Activated naive CD8-positive, alpha-beta T cell treated with anti-CD3 and anti-CD28 coated beads, Interleukin-2, amount 50 U/mL, for 16 hours (primary cell): ENCODE results near the gene PRR16.
"Not testable (repeated sequence)": the region's sequence is repeated elsewhere in the genome, so short reads cannot be mapped to it uniquely, and the experiment has no call there.

Experiments
- DNase-seq: peaks from one replicate; pipeline ENCODE4 v3.0.0-alpha.2; 2020; ENCODE audit warnings: low read depth, low spot score

PRR16 gene

DNA sequence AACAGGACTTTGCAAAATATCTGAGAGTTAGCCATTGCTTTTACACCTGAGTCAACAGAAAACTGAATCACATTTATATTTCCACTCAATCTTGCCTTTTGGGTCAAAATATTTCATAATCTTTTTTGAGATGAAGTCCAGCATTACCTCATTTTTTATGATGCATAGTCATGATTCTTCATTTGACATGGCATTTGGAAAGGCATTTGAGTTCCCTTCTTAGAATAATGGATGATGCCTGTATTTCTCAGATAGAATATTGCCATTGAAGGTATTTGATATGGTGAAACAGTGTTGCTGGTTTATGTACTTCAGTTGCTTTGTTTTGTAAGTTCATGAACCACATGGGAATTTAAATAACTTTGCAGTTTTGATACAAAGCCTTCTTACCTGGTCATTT is 180.4 kb downstream of the PRR16 start:
- DNase-seq: no peak

- no peak for DNase-seq
These were observed 191.8 kb downstream of the PRR16 start for GRCh38 chr5:120655828-120656435.

- no peak for DNase-seq
These were observed 193.0 kb downstream of the PRR16 start for GRCh38 chr5:120657104-120657503.

GRCh38 chr5:120677481-120677880 is 213.4 kb downstream of the PRR16 start:
- DNase-seq: no peak

- DNase-seq: no peak
These were observed 214.2 kb downstream of the PRR16 start for GRCh38 chr5:120678279-120678678.

DNA sequence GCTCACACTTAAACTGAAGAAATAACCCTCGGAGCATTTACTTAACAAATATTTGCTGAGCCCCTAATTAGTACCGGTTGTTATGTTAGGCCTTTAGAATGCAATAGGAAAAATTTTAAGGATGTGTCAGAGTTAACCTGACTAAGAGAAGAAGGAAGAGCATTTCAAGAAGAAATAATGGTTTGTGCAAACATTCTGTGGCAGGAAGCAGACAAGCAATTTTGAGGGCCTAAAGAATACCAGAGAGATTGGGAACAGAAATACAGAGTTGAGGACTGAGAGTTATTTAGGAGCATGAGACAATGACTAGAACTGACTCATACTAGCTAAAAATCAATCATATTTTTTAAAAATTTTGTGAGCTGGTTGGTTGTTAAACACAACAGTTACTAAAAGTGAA is 218.8 kb downstream of the PRR16 start:
- DNase-seq: no peak

DNA sequence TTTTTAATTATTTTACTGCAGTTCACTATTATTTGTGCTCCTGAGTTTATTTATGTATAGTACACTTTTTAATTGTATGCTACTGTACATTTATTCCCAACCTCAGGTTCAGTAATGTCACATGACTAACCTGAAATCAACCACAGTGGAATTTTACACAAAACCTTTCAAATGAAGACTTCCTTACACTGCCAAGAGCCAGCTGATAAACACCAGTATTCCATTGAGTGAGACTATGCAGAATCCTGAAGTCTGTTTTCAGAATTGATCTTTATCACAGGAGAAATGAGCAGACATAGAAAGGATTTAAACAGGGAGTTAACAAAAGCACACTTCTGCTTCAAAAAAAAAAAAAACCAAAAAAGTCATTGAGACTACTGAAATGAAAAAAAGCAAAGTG is 219.5 kb downstream of the PRR16 start:
- no peak for DNase-seq

GRCh38 chr5:120684213-120684612 is 220.1 kb downstream of the PRR16 start:
- DNase-seq: no peak

- no peak for DNase-seq
These were observed 220.8 kb downstream of the PRR16 start for GRCh38 chr5:120684749-120685415.

DNA sequence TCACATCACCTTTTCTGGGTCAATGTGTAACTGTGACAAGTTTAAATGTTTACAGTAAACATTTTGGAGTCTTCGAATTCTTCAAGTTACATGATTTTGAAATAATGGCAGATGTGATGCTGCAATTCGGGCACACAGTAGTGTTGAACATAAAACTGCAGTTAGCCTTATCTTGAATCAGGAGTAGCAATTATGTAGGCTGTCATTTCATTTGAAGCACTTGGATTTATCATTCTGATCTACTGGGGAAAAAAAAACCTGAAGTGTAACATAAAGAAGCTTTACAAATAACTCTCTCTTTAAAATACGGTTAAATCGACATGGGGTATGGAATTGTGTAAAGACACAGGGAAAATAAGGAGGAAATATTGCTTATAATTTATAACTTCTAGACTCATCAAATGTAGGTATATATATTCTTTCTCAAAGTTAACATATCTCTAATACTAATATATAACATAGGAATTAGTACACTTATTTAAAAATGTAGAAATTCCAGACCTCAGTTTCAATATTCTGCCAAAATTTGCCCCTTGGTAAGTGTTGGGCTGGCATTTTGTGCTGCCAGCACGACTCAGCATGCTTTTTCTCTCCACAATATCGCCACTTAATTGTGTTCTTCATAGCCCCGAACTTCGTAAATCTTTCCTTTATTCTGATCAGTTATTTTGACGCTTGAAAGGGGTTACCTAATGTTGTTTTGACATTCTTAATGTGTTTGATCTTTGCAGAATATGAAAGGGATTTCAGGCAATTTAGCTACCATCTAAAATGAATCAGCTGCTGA is 226.7 kb downstream of the PRR16 start:
- DNase-seq: no peak

- DNase-seq: no peak
These were observed 228.2 kb downstream of the PRR16 start for GRCh38 chr5:120692325-120692724.

DNA sequence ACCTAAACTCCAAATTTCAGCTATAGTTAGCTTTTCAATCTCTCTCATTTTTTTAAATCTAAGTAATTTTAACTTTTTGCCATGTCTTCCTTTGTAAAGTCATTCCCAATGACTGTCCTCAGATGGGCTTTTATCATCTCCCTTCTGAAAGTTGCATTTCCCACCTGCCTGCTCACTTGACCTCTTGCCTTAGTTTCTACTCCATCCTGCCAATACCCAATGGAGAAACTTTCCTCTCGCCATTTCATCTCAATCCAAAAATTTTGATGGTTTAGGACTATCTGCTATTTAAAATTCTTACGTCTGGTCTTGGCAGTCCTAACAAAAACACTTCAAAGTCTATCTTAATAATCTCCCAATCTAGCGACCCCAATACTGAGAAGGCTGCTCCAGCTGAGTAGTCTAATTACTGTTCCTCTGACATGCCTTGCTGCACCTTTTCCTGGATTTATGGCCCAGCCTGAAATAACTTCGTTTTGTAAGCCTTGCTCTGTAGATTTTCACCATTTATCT is 231.3 kb downstream of the PRR16 start:
- no peak for DNase-seq

DNA sequence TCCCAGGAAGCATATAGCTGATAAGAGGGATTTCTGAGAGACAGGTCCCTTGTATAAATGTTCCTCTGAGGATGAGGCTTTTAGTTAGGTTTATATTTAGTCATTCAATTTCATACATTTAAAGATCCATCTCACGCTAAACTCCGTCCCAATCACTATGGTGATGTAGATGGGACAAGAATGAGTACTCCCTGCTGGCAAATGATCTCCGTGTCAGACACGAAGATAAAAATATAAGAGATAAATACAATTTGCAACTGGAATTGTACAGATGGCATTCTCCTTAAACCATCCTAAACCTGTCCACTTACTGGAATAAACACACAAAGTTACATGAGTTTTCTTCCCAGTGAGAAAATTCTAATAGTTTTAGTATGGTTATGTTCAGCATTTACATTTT is 233.0 kb downstream of the PRR16 start:
- no peak for DNase-seq

- DNase-seq: not testable (repeated sequence)
These were observed 233.7 kb downstream of the PRR16 start for GRCh38 chr5:120697670-120698327.

DNA sequence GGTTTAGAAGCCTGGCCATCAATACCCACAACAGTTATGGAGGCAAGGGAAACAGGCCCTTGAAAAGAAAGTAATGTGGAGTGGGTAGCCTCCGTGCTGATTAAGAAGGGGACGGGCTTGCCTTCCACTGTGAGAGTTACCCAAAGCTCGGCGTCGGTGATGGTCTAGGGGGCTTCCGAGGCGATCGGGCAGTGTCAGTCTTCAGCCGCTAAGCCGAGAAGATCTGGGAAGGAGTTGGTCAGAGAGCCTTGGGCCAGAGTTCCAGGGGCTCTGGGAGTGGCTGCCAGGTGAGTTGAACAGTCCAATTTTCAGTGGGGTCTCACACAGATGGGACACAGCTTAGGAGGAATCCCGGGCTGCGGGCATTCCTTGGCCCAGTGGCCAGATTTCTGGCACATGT is 236.6 kb downstream of the PRR16 start:
- DNase-seq: not testable (repeated sequence)

GRCh38 chr5:120702817-120703538 is 238.9 kb downstream of the PRR16 start:
- DNase-seq: not testable (repeated sequence)

DNA sequence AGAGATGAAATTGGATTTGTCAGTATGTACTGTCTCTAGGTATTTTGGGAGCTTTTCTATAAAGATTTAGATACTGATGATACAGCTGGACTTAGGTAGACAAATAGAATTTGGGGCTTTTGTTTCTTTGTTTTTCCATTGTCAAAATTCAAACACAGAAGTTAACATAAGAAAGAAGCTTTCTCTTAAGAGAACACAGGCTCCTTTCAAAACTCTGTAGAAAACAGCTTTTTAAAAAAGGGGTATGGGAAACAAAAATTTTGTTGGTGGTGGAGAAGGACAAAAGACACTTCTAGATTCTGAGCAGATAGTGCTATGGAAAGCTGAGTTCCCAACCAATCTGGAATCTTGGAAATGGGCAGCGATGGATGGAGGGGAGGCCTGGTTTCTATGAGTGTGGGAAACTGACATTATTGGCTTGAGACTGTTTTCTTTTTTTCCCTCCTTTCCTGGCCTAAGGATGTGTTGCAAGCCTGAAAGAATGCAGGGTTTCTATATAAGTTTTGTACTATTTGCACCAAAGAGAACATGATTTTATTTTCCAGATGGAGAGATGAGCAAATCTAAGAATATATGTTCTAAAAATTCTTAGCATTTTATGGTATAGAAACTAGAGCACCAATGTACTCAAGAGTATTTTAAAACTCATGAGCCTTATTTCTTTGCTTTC is 240.0 kb downstream of the PRR16 start:
- DNase-seq: no peak

DNA sequence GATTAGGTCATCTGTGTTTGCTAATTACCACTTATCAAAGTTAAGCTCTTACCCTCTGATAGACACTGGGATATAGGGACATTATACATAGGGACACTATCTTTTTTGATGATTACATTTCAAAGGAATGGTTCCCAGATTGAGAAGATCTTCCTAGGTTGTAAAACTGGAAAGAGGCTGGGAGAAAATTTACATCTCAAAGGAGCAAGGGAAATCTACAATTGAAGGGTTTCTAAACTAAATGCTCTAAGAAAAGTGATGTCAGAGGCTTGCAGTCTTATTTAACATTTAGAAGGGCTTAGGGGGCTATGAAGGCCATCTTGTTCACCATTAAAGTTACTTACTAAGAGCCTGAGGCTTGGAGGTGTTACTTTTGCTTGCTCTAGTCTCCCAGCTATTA is 242.8 kb downstream of the PRR16 start:
- no peak for DNase-seq

- DNase-seq: no peak
These were observed 253.3 kb downstream of the PRR16 start for GRCh38 chr5:120717381-120717780.

- no peak for DNase-seq
These were observed 266.1 kb downstream of the PRR16 start for GRCh38 chr5:120730214-120730613.

DNA sequence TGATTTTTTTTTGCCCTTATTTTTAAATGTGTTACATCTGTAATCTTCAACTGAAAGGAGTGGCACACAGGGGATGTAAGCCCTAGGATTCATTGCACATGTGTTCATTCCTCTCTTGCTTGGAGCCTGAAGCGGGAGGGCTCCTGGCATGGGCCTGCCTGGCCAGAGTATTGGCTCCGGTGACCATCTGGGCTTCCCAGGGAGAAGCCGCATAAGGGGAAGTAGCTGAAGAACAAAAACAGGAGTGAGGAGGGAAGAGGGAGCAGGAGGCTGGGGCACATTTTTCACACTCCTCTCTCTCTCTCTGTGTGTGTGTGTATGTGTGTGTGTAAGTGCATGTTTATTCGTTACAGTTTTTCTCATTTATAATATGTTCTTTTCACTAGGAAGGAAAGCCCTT is 269.9 kb downstream of the PRR16 start:
- no peak for DNase-seq
